IPS-18a (cell line): Measurements from ENCODE around the gene CELSR1.
"Not testable (repeated sequence)": the region's sequence is repeated elsewhere in the genome, so short reads cannot be mapped to it uniquely, and the experiment has no call there.

ENCODE experiments used
- H3K27ac ChIP-seq: one replicate; pipeline ENCODE4 v1.5.1; 2013; ENCODE audit warnings: low read length
- H3K27me3 ChIP-seq: one replicate; pipeline ENCODE4 v1.6.1; 2013; ENCODE audit warnings: mild to moderate bottlenecking, low read length; ENCODE audit not compliant: control insufficient read depth, insufficient read depth
- H3K36me3 ChIP-seq: one replicate; pipeline ENCODE4 v1.6.1; 2013; ENCODE audit warnings: low read depth, low read length; ENCODE audit not compliant: control insufficient read depth
- H3K4me1 ChIP-seq: one replicate; pipeline ENCODE4 v1.6.1; 2013; ENCODE audit warnings: low read depth, low read length; ENCODE audit not compliant: control insufficient read depth
- H3K4me3 ChIP-seq: one replicate; pipeline ENCODE4 v1.5.1; 2013; ENCODE audit warnings: low read length
- H3K9ac ChIP-seq: one replicate; pipeline ENCODE4 v1.6.1; 2013; ENCODE audit warnings: mild to moderate bottlenecking, low read length, moderate library complexity
- H3K9me3 ChIP-seq: one replicate; pipeline ENCODE4 v1.6.1; 2013; ENCODE audit warnings: low read depth, low read length; ENCODE audit not compliant: control insufficient read depth

Gene CELSR1

DNA sequence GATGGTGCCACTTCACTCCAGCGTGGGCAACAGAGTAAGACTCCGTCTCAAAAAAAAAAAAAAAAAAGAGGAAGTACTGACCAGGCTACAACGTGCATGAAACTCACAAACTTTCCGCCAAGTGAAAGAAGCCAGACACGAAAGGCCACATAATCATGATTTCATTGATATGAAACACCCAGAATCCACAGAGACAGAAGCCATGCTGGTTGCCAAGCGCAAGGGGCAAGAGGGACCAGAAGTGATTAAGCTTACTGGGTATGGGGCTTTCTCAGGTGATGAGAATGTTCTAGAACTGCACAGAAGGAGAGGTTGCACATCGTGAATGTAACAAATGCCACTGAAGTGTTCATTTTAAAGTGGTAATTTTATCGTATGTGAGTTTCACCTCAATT, 60.9 kb downstream of the CELSR1 start:
- no peak overlapping the region for H3K4me3 ChIP-seq
- H3K9me3 ChIP-seq: no peaks in the 10 kb centered on the region

GRCh38 chr22:46473896-46474557, 63.4 kb downstream of the CELSR1 start:
- Histone ChIP-seq H3K4me1 (no peaks in the 10 kb centered on the region), H3K36me3 (no peaks in the 10 kb centered on the region), H3K27me3 (no peaks in the 10 kb centered on the region), H3K4me3 (no peak overlapping the region), H3K9ac (no peak overlapping the region), H3K9me3 (no peaks in the 10 kb centered on the region), H3K27ac (no peak overlapping the region)

More for the DNA sequence above, 60.9 kb downstream of the CELSR1 start:
- Histone ChIP-seq H3K36me3 (no peaks in the 10 kb centered on the region), H3K9ac (no peak overlapping the region), H3K27me3 (no peaks in the 10 kb centered on the region), H3K4me1 (no peaks in the 10 kb centered on the region), H3K27ac (no peak overlapping the region)

- H3K4me1 ChIP-seq: no peaks in the 10 kb centered on the region
- no peaks in the 10 kb centered on the region for H3K9me3 ChIP-seq
- no peak overlapping the region for H3K27ac ChIP-seq
- H3K9ac ChIP-seq: no peak overlapping the region
- H3K27me3 ChIP-seq: no peaks in the 10 kb centered on the region
- no peaks in the 10 kb centered on the region for H3K36me3 ChIP-seq
- no peak overlapping the region for H3K4me3 ChIP-seq
Measured at GRCh38 chr22:46473021-46473779, 64.2 kb downstream of the CELSR1 start.

GRCh38 chr22:46472722-46473016, 64.8 kb downstream of the CELSR1 start:
- H3K9me3 ChIP-seq: no peaks in the 10 kb centered on the region
- H3K27ac ChIP-seq: no peak overlapping the region
- no peaks in the 10 kb centered on the region for H3K27me3 ChIP-seq
- H3K4me1 ChIP-seq: no peaks in the 10 kb centered on the region
- no peak overlapping the region for H3K9ac ChIP-seq
- no peak overlapping the region for H3K4me3 ChIP-seq
- H3K36me3 ChIP-seq: no peaks in the 10 kb centered on the region

GRCh38 chr22:46471901-46472721, 65.3 kb downstream of the CELSR1 start:
- Histone ChIP-seq H3K4me1 (no peaks in the 10 kb centered on the region), H3K27me3 (no peaks in the 10 kb centered on the region), H3K9me3 (no peaks in the 10 kb centered on the region), H3K9ac (no peak overlapping the region), H3K4me3 (no peak overlapping the region), H3K27ac (no peak overlapping the region), H3K36me3 (no peaks in the 10 kb centered on the region)

DNA sequence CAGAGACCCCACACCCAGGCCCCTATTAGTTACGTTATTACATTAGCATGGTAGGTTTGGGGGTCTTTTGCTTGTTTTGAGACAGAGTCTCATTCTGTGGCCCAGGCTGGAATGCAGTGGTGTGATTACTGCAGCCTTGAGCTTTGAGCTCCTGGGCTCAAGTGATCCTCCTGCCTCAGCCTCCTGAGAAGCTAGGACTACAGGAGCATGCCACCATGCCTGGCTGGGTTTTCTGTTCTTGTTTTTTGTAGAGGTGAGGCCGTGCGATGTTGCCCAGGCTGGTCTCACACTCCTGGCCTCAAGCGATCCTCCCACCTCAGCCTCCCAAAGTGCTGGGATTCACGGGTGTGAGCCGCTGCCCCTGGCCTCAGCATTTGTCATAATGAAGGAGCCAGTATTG, 66.1 kb downstream of the CELSR1 start:
- H3K27me3 ChIP-seq: not testable (repeated sequence)

DNA sequence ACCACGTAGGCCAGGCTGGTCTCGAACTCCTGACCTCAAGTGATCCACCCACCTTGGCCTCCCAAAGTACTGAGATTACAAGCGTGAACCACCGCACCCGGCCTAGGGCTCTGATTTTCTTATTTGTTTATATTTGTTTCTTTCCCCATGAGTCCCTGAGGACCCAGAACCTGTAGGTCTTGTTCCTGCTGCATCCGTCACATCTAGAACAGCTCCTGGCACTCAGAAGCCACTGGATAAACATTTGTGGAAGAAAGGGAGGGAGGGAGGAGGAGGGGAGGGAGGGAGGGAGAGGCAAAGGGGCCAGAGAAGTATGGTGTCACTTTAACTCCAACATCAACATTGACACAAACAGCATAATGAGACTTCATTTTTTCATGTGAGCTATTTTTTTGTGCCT, 67.7 kb downstream of the CELSR1 start:
- Histone ChIP-seq H3K36me3 (no peaks in the 10 kb centered on the region), H3K27me3 (no peaks in the 10 kb centered on the region), H3K4me1 (no peaks in the 10 kb centered on the region), H3K4me3 (no peak overlapping the region), H3K9me3 (no peaks in the 10 kb centered on the region), H3K9ac (no peak overlapping the region), H3K27ac (no peak overlapping the region)

More for the DNA sequence above, 66.1 kb downstream of the CELSR1 start:
- H3K36me3 ChIP-seq, H3K27ac ChIP-seq, H3K4me3 ChIP-seq, H3K9me3 ChIP-seq, H3K4me1 ChIP-seq, H3K9ac ChIP-seq: not testable (repeated sequence)

- Histone ChIP-seq H3K27me3 (no peaks in the 10 kb centered on the region), H3K4me3 (no peak overlapping the region), H3K9me3 (no peaks in the 10 kb centered on the region), H3K27ac (no peak overlapping the region), H3K9ac (no peak overlapping the region), H3K4me1 (no peaks in the 10 kb centered on the region), H3K36me3 (no peaks in the 10 kb centered on the region)
Measured at GRCh38 chr22:46467006-46467405, 70.4 kb downstream of the CELSR1 start.

DNA sequence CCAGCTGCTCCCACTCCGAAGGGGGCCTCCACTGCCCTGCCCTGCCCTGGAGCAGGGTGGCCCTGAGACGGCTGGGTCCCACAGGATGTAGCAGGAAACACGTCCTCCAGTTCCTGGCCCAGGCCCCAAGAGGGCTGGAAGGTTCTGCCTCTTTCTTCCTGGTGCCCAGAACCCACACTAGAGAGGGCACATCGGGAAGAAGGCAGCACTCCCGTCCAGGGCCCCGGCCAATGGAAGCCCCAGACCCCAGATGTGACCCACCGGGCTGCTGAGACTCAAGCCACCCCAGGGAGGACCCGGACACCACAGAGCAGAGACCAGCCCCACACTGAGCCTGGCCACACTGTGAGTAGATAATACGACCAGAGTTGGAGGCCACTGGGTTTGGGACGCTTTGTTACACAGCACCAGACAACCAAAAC, 71.2 kb downstream of the CELSR1 start:
- no peak overlapping the region for H3K4me3 ChIP-seq
- H3K36me3 ChIP-seq: no peaks in the 10 kb centered on the region
- H3K9ac ChIP-seq: no peak overlapping the region
- no peaks in the 10 kb centered on the region for H3K4me1 ChIP-seq
- H3K27me3 ChIP-seq: no peaks in the 10 kb centered on the region
- no peak overlapping the region for H3K27ac ChIP-seq
- H3K9me3 ChIP-seq: no peaks in the 10 kb centered on the region

DNA sequence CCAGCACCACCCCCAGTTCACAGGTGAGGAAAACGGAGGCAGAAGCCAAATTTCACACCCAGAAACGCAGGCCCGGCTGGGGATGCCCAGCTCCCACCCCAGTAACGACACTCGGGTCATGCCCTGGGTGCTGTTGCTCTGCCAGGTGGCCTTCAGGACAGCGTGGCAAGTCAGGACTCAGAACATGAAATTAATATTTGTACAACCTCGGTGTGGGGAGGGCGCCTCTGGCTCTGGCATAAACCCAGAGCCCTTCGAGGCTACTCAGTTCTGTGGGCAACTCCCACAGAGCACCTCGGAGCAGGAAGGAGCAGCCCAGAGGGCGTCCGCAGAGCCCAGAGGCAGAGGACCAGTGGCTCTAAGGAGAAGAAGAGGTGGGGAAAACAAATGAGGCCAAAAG, 71.6 kb downstream of the CELSR1 start:
- Histone ChIP-seq H3K36me3 (no peaks in the 10 kb centered on the region), H3K27me3 (no peaks in the 10 kb centered on the region), H3K9ac (no peak overlapping the region), H3K4me3 (no peak overlapping the region), H3K9me3 (no peaks in the 10 kb centered on the region), H3K27ac (no peak overlapping the region), H3K4me1 (no peaks in the 10 kb centered on the region)

DNA sequence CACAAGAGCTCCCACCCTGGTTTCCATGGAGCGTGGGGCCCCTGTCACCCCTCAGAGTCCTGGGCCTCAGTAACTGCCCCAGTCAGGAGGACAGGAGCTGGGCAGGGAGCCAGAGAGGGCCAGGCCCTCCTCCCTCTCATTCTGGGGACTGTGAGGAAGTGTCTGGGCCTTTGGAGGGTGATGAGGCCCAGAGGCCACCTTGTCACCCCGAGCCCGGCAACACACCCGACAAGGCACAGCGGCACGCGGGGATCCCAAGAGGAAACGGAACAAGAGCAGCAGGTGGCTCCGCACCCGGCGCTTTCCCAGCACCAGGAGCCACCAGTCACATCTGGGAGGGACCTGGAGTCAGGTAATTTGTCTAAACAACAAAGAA, 72.1 kb downstream of the CELSR1 start:
- Histone ChIP-seq H3K9ac (no peak overlapping the region), H3K9me3 (no peaks in the 10 kb centered on the region), H3K36me3 (no peaks in the 10 kb centered on the region), H3K4me3 (no peak overlapping the region), H3K27ac (no peak overlapping the region), H3K27me3 (no peaks in the 10 kb centered on the region), H3K4me1 (no peaks in the 10 kb centered on the region)
